Cardiac septum (tissue), 1 donor: Measurements from ENCODE around the gene EPHA6. TPM values are rescaled to one million over a fixed set of nuclear protein-coding genes. Genes with fewer than 3 reads are reported as not detected.

Experiments
- DNase-seq: peaks from one replicate; pipeline ENCODE4 v3.0.0-alpha.2; 2020; ENCODE audit warnings: low spot score
- intact Hi-C: fragments of 100-400 bp; cut with DNase I; formaldehyde crosslinking; loops from one replicate; pipeline ENCODE4 v1.14.0; 2022
- total RNA-seq: library from RNA; stranded (reverse); fragmentation: NEBNext Ultra II Directional; extraction: Animal tissue kit (Norgen Biotek cat#: 25700); gene quantifications from one replicate; pipeline ENCODE4 v1.2.1, GENCODE V29; 2021
- donor health status: DM: no; HTN: no; CAD: no.

EPHA6 gene
- total RNA-seq, 1 donor from 2014 or later: 0.24 TPM

GRCh38 chr3:97665896-97666295, 851.5 kb downstream of the EPHA6 start:
- no peak for DNase-seq
- intact Hi-C loops: no loop called here

DNA sequence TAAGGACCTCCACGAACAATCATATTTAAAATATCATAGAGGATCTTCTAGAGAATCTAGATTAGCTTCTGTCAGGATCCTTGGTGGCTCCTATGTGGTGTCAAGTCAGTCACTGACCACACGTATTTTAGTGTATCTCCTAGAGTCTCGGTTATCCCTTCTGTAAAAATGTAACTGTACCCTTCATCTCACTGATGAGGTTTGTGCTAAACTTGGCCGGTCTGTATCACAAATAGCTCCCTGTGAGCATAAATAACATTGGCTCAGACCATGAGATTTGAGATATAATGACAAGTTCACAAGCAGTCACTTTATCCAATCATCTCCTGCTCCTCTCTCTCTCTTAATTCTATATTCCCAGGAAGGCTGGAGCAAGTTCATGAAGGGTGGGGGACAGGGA, 856.6 kb downstream of the EPHA6 start:
- intact Hi-C loops: no loop called here
- no peak for DNase-seq

GRCh38 chr3:97673357-97673997, 859.1 kb downstream of the EPHA6 start:
- intact Hi-C loops: no loop called here
- no peak for DNase-seq

- DNase-seq: no peak
- intact Hi-C loops: no loop called here
These were observed 860.1 kb downstream of the EPHA6 start for GRCh38 chr3:97674461-97674860.

DNA sequence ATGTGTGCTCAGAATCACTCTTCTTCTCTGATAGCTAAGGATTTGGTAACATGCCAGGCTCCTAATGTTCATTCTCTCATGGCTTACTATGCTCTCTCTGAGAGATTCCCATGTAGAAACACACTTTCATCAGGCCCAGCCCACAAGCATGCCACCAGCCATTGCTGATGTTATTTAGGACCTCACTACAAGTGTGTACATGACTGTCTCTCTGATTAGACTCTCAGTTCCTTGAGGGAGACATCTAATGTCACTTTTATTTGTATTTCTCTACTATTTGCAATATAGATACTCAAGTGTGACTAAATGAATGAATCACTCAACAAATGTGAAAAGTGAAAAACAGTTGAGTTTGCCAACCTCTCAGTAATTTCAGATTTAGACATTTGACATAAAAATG, 865.8 kb downstream of the EPHA6 start:
- no peak for DNase-seq
- intact Hi-C loops: no loop called here

- intact Hi-C loops: no loop called here
- DNase-seq: no peak
These were observed 866.3 kb downstream of the EPHA6 start for GRCh38 chr3:97680696-97681095.

DNA sequence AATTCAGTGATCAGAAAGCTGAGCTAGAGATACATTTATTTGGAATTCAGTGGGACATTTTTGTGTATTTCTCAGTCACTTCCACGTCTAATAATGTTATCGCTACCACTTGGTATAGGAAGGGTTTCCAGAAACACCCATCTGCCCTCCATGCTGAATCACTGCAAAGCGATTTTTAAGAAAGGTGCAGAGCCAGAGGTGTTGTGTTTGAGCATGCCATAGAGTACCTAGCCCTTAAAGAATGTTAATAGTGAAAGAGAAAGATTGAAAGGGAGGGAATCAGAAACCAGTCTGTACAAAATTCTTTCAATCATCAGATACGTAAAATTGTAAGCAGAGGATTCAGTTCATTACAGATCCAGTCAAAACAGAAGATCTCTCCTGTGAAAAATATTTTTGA, 870.1 kb downstream of the EPHA6 start:
- DNase-seq: no peak
- intact Hi-C loops: no loop called here

DNA sequence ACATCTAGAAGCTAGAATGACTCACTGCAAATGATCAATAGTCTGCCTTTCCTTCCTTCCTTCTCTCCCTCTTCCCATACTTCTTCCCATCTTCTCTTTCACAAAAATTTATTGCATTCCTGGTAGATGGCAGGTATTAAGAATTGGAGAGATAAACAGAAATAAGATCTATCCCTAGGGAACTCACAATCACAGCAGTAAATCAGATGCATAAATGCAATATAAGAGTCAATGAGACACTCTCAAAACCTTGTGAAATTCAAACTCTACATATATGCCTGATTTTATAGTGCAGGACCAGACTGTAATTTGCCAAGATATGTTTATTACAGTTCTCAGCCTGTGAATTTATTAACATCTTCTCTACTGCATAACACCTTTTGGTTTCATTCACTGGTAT, 871.9 kb downstream of the EPHA6 start:
- DNase-seq: no peak
- intact Hi-C loops: no loop called here

DNA sequence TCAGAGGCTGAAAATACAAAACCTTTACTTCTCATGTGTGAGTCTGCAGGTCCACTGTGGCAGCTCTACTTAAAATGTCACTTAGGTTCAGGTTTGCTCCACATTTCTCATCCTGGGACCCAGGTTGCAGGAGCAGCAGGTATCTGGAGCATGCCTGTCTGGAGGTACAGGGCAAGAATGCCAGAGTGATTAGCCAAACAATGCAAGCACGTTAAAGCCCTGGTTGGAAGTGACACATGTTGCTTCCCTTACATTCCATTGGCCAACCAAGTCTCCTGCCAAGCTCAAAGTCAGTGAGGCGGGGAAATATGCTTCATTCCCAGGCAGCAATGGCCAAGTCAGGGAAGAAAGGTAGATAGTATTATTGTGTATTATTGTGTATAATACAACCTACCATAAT, 873.3 kb downstream of the EPHA6 start:
- DNase-seq: no peak
- intact Hi-C loops: no loop called here

- DNase-seq: no peak
- intact Hi-C loops: no loop called here
These were observed 874.7 kb downstream of the EPHA6 start for GRCh38 chr3:97689111-97689510.

DNA sequence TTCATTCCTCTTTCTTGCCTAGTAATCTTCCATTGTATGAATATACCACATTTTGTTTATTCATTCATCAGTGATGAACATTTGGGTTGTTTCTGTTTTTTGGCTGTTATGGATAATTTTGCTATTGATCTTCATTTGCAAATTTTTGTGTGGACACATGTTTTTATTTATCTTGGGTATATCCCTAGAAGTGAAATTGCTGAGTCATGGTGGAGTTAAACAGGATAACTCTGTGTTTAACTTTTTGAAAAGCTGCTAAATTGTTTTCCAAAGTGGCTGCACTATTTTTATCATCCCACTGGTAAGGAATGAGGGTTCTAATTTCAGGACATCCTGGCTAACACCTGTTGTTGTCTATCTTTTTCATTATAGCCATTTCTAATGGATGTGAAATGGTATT, 875.6 kb downstream of the EPHA6 start:
- intact Hi-C loops: no loop called here
- no peak for DNase-seq

DNA sequence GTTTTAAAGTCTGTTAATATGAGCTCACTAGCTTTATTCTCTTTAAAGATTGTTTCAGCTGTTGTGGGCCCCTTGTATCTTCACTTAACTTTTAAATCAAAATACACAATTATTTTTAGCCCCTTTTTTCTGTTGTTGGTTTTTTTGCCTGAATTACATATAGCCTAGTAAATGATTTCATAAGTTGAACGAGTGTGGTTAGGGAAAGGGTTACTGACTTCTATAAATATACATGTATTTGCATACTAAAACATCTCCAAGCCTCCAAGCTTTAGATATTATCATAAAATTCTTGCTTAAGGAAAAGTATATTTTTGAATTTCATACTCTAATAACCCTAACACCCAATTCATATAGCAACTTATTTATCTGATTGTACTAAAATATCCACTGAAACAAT, 877.0 kb downstream of the EPHA6 start:
- DNase-seq: no peak
- intact Hi-C loops: no loop called here

GRCh38 chr3:97692389-97692788, 878.0 kb downstream of the EPHA6 start:
- no peak for DNase-seq
- intact Hi-C loops: no loop called here

DNA sequence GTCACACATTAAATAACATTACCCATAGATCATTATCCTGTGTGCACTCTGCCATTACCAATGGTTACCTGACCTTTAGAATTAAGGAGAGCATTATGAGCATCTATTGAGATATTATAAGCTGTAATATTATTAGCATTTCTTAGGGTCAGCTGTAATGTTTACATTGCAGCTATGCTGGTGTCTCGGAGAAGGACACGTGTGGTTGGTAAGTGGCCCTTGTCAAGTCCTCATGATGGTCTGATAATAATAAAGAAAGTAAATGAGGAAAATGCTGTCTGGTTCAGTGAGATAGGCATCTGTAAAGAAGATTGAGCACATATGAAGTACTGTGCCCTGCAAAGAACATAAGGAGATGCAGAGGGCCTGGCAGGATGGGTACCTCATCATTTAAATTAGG, 878.4 kb downstream of the EPHA6 start:
- intact Hi-C loops: no loop called here
- DNase-seq: no peak

DNA sequence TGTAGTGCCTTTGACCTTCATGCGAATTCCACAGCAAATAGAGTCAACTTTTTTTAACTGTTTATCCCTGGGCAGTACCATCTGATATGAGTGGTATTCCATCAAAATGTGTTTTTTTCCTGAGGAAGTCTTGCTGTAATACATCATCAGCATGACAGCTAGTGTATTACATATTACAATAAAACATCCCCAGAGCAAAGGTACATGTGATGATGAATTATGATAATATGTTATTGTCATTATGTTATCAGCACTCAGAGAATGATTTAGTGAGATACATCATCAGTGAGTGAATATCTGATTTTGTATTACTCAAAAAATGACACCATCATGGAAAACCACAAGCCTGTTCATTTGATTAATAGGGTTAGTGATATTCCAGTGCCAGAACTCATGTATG, 880.5 kb downstream of the EPHA6 start:
- no peak for DNase-seq
- intact Hi-C loops: no loop called here

GRCh38 chr3:97698691-97699090, 884.3 kb downstream of the EPHA6 start:
- intact Hi-C loops: no loop called here

DNA sequence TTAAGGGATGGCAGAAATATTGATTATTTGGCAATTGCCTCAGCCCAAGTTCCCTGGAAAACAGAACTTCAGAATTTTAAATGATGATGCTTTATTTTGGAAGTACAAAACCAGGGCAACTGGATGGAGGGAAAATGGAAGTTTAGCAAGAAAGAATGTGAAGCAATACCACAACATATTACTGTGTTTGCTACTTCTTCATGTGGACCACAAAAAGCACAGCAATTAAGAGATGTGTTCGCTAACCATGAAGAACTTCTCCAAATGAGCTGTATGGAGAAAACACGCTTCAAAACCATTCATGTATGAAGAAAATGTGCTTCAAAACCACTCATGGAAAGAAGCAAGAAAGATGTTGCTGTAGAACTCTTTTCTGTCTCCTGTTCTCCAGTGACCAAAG, 885.5 kb downstream of the EPHA6 start:
- DNase-seq: no peak
- intact Hi-C loops: no loop called here

More at GRCh38 chr3:97698691-97699090, 884.3 kb downstream of the EPHA6 start:
- DNase-seq: no peak

GRCh38 chr3:97705764-97706163, 891.4 kb downstream of the EPHA6 start:
- no peak for DNase-seq
- intact Hi-C loops: no loop called here

GRCh38 chr3:97706226-97706625, 891.8 kb downstream of the EPHA6 start:
- intact Hi-C loops: no loop called here
- no peak for DNase-seq

DNA sequence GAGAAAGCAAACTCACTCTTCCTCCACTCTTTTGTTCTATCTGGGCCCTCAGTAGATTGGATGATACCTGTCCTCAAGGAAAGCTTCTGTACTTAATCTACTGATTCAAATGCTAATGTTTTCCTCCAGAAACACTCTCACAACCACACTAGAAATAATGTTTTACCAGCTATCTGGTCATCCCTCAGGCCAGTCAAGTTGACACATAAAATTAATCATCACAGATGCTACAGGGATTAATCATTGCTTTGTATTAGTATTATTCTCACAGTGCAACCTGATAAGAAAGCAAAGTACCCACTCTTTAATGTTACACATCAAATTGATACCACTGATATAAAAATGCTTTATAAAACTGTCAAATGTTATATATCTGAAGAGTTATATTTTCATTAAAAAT, 897.3 kb downstream of the EPHA6 start:
- intact Hi-C loops: loop anchor here (5.0 kb wide), 1 partner anchor 844 kb away; no protein-coding TSS in a partner anchor
- no peak for DNase-seq

- no peak for DNase-seq
- intact Hi-C loops: loop anchor here (5.0 kb wide), 1 partner anchor 846 kb away; no protein-coding TSS in a partner anchor
These were observed 898.5 kb downstream of the EPHA6 start for GRCh38 chr3:97712919-97713318.

DNA sequence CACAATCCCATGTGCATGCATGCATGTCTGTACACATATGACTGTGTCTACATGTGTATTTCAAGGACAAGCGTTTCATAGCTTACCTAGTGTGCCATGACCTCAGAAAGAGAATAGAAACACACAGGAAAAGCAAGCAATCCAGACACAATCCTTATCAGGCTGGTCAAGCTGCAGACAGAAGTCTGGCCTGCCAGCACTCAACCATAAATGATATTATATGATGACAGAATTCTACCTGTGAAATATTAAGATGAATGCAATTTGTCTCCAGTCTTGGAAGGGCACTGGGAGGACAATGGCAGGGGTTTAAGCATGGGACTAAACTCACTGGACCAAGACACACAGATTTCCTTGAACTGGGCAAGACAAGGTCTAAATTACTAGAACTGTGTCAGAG, 899.2 kb downstream of the EPHA6 start:
- intact Hi-C loops: loop anchor here (5.0 kb wide), 1 partner anchor 846 kb away; no protein-coding TSS in a partner anchor
- DNase-seq: no peak
